ENCODE measurements around the gene ADARB1. TPM values are rescaled to one million over a fixed set of nuclear protein-coding genes. Genes with fewer than 3 reads are reported as not detected.

The ADARB1 gene
- total RNA-seq, 1 donor from 2014 or later, result 25.8 TPM

GRCh38 chr21:45073301-45074047 lies 906 bp upstream of the ADARB1 start:
- H3K27ac ChIP-seq (ENCODE audit: low read depth, low read length), result no peak overlapping the region
- H2AFZ ChIP-seq (ENCODE audit: low read depth, low read length), result no peak overlapping the region
- peak overlapping the region; percentile 69 for H3K9ac ChIP-seq (ENCODE audit: low read length)
- Mint-ChIP-seq H3K4me3 (ENCODE audit: unreplicated experiment) (peak overlapping the region; percentile 93), H3K27me3 (ENCODE audit: low read depth, unreplicated experiment) (peaks cover 3% of the 10 kb centered on the region), H3K9me3 (ENCODE audit: unreplicated experiment) (no peaks in the 10 kb centered on the region), H3K4me1 (ENCODE audit: low read depth, unreplicated experiment) (peaks cover 15% of the 10 kb centered on the region), H3K36me3 (ENCODE audit: low read depth, unreplicated experiment) (peaks cover 2% of the 10 kb centered on the region), H3K27ac (ENCODE audit: unreplicated experiment) (peak overlapping the region; percentile 84)
- no peaks in the 10 kb centered on the region for H3K36me3 ChIP-seq (ENCODE audit: insufficient read depth, low read length)
- FAIRE-seq (no peak), DNase-seq (ENCODE audit: low read depth) (no peak)
- H3K79me2 ChIP-seq (ENCODE audit: insufficient read depth, low read length), result peaks cover 32% of the 10 kb centered on the region
- H3K4me1 ChIP-seq (ENCODE audit: insufficient read depth, low read length), result peaks cover 2% of the 10 kb centered on the region
- TF ChIP-seq EZH2 (IDR thresholded peaks at IDR 0.05; ENCODE audit: insufficient read depth, low read length), result no peak
- TF ChIP-seq, protein P1, sequence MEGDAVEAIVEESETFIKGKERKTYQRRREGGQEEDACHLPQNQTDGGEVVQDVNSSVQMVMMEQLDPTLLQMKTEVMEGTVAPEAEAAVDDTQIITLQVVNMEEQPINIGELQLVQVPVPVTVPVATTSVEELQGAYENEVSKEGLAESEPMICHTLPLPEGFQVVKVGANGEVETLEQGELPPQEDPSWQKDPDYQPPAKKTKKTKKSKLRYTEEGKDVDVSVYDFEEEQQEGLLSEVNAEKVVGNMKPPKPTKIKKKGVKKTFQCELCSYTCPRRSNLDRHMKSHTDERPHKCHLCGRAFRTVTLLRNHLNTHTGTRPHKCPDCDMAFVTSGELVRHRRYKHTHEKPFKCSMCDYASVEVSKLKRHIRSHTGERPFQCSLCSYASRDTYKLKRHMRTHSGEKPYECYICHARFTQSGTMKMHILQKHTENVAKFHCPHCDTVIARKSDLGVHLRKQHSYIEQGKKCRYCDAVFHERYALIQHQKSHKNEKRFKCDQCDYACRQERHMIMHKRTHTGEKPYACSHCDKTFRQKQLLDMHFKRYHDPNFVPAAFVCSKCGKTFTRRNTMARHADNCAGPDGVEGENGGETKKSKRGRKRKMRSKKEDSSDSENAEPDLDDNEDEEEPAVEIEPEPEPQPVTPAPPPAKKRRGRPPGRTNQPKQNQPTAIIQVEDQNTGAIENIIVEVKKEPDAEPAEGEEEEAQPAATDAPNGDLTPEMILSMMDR (IDR thresholded peaks at IDR 0.05; ENCODE audit: insufficient read depth, low read depth, low read length), result no peak
- no peaks in the 10 kb centered on the region for H3K27me3 ChIP-seq (ENCODE audit: insufficient read depth, low read length)
- H3K9me3 ChIP-seq (ENCODE audit: insufficient read depth, low read depth, low read length), result no peaks in the 10 kb centered on the region
- H4K20me1 ChIP-seq (ENCODE audit: insufficient read depth, low read length), result peaks cover 23% of the 10 kb centered on the region
- H3K4me2 ChIP-seq (ENCODE audit: low read length), result peak overlapping the region; percentile 94
- peak overlapping the region; percentile 56 for H3K4me3 ChIP-seq (ENCODE audit: insufficient read depth, low read depth, low read length)

DNA sequence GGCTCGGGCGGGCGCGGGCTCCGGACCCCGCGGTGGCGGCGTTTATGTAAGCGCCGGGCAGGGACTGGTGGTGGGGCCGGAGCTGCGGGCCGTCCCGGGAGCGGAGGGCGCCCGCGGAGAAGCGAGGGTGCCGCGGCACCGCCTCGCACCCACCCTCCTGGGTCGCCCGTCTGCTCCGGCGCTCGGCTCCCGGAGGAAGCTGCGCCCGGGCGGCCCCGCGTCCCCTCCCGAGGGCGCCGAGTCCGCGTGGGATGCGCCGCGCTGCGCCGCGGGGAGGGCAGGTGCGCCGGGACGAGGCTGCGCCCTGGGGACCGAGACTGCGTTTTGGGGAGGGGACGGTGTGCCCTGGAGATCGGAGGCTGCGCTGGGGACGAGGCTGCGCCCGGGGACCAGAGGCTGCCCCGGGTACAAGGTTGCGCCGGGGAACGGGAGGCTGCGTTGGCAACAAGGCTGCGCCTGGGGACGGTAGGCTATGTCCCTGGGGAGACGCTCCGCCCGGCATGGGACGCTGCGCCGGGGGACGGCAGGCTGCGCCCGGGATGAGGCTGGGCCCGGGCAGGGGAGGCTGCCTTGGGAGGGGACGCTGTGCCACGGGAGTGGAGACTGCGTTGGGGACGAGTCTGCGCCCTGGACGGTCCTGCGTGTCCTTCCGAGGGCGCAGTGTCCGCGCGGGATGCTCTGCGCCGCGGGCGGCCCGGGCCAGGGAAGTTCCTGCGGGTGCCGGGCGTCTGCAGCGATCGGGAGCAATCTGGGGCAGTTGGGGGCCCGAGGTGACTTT lies 627 bp downstream of the ADARB1 start:
- FAIRE-seq, result no peak
- peaks cover 3% of the 10 kb centered on the region for H3K27me3 Mint-ChIP-seq (ENCODE audit: low read depth, unreplicated experiment)
- Histone ChIP-seq H2AFZ (ENCODE audit: low read depth, low read length) (peak overlapping the region; percentile 82), H3K9me3 (ENCODE audit: insufficient read depth, low read depth, low read length) (no peaks in the 10 kb centered on the region), H4K20me1 (ENCODE audit: insufficient read depth, low read length) (peaks cover 31% of the 10 kb centered on the region), H3K79me2 (ENCODE audit: insufficient read depth, low read length) (peaks cover 47% of the 10 kb centered on the region), H3K4me2 (ENCODE audit: low read length) (peak overlapping the region; percentile 93), H3K9ac (ENCODE audit: low read length) (peak overlapping the region; percentile 77), H3K4me1 (ENCODE audit: insufficient read depth, low read length) (peaks cover 5% of the 10 kb centered on the region), H3K4me3 (ENCODE audit: insufficient read depth, low read depth, low read length) (peak overlapping the region; percentile 73), H3K27ac (ENCODE audit: low read depth, low read length) (peak overlapping the region; percentile 16), H3K36me3 (ENCODE audit: insufficient read depth, low read length) (no peaks in the 10 kb centered on the region), H3K27me3 (ENCODE audit: insufficient read depth, low read length) (no peaks in the 10 kb centered on the region)
- H3K4me3 Mint-ChIP-seq (ENCODE audit: unreplicated experiment), result peak overlapping the region; percentile 93
- H3K27ac Mint-ChIP-seq (ENCODE audit: unreplicated experiment), result peak overlapping the region; percentile 81
- peaks cover 2% of the 10 kb centered on the region for H3K36me3 Mint-ChIP-seq (ENCODE audit: low read depth, unreplicated experiment)
- H3K9me3 Mint-ChIP-seq (ENCODE audit: unreplicated experiment), result no peaks in the 10 kb centered on the region
- peak; percentile 34 for DNase-seq (ENCODE audit: low read depth)
- no peak for TF ChIP-seq EZH2 (IDR thresholded peaks at IDR 0.05; ENCODE audit: insufficient read depth, low read length)
- TF ChIP-seq, protein P1 (IDR thresholded peaks at IDR 0.05; ENCODE audit: insufficient read depth, low read depth, low read length), result no peak
- peaks cover 15% of the 10 kb centered on the region for H3K4me1 Mint-ChIP-seq (ENCODE audit: low read depth, unreplicated experiment)

Measured in astrocyte (in vitro differentiated cells and primary cell).